Transverse colon (tissue), 4 donors: Measurements from ENCODE around the gene C10orf71.

Source experiments
- EP300 ChIP-seq: sonication (generic); formaldehyde crosslinking; IDR thresholded peaks from one replicate; pipeline ENCODE4 v1.6.1; 2017; ENCODE audit warnings: antibody characterized with exemption, low read depth
- POLR2A ChIP-seq: fragments of 450-650 bp; IDR thresholded peaks from one replicate; pipeline ENCODE4 v1.6.1; 2016; ENCODE audit warnings: antibody characterized with exemption, mild to moderate bottlenecking, moderate library complexity
- POLR2AphosphoS5 ChIP-seq, 3 donors: sonication (generic); formaldehyde crosslinking; IDR thresholded peaks; one replicate each; pipeline ENCODE4 v1.6.1; 2016; ENCODE audit warnings: antibody characterized with exemption in 3 of 3
- TF ChIP-seq, protein P1 (sequence below), 5 experiments: fragments of 200-600 bp in 3 of 5; fragments of 450-650 bp in 2 of 5; sonication (generic) in 3 of 5; IDR thresholded peaks; 1 replicate in 2 of 5; 2 replicates in 3 of 5; pipeline ENCODE4 v1.5.1; 2016 to 2017; ENCODE audit warnings: antibody characterized with exemption in 5 of 5, inconsistent platforms in 3 of 5, mild to moderate bottlenecking in 2 of 5, moderate library complexity in 1 of 5

GRCh38 chr10:49356944-49357343 lies 58.0 kb downstream of the C10orf71 start:
- TF ChIP-seq, protein P1, sequence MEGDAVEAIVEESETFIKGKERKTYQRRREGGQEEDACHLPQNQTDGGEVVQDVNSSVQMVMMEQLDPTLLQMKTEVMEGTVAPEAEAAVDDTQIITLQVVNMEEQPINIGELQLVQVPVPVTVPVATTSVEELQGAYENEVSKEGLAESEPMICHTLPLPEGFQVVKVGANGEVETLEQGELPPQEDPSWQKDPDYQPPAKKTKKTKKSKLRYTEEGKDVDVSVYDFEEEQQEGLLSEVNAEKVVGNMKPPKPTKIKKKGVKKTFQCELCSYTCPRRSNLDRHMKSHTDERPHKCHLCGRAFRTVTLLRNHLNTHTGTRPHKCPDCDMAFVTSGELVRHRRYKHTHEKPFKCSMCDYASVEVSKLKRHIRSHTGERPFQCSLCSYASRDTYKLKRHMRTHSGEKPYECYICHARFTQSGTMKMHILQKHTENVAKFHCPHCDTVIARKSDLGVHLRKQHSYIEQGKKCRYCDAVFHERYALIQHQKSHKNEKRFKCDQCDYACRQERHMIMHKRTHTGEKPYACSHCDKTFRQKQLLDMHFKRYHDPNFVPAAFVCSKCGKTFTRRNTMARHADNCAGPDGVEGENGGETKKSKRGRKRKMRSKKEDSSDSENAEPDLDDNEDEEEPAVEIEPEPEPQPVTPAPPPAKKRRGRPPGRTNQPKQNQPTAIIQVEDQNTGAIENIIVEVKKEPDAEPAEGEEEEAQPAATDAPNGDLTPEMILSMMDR (IDR thresholded peaks at IDR 0.05): no peak
- no peak for TF ChIP-seq POLR2A
- no peak for TF ChIP-seq POLR2AphosphoS5 (IDR thresholded peaks at IDR 0.05)
- TF ChIP-seq EP300: no peak
